Central memory CD8-positive, alpha-beta T cell (primary cell): ENCODE measurements around the gene SETDB1.

Experiments
- ATAC-seq: fragments of 150-1000 bp; cut with Tn5 transposase; replicated peaks from 2 replicates; pipeline ENCODE4 v1.10.0; 2022; ENCODE audit warnings: mild to moderate bottlenecking, moderate FRiP score, moderate number of reproducible peaks; ENCODE audit not compliant: poor library complexity, severe bottlenecking; ENCODE audit errors: extremely low read depth
- DNase-seq, 2 donors: peaks; one replicate each; pipeline ENCODE4 v3.0.0; 2021; ENCODE audit warnings: low spot score in 2 of 2
- H3K27ac Mint-ChIP-seq: one replicate; pipeline ENCODE4 v1.8.0; 2022; ENCODE audit warnings: low read depth, mild to moderate bottlenecking, moderate library complexity, mixed read lengths
- H3K27me3 Mint-ChIP-seq: one replicate; pipeline ENCODE4 v1.8.0; 2022; ENCODE audit warnings: mixed read lengths
- H3K36me3 Mint-ChIP-seq: one replicate; pipeline ENCODE4 v1.8.0; 2022; ENCODE audit warnings: mild to moderate bottlenecking, moderate library complexity, mixed read lengths; ENCODE audit not compliant: insufficient read depth
- H3K4me1 Mint-ChIP-seq: one replicate; pipeline ENCODE4 v1.8.0; 2022; ENCODE audit warnings: mixed read lengths
- H3K4me3 Mint-ChIP-seq: one replicate; pipeline ENCODE4 v1.8.0; 2022; ENCODE audit warnings: mild to moderate bottlenecking, moderate library complexity, mixed read lengths
- H3K9me3 Mint-ChIP-seq: one replicate; pipeline ENCODE4 v1.8.0; 2022; ENCODE audit warnings: mixed read lengths

Gene SETDB1

GRCh38 chr1:151001602-151002001, 75.4 kb downstream of the SETDB1 start:
- ATAC-seq, result no peak
- Mint-ChIP-seq H3K9me3 (no peaks in the 10 kb centered on the region), H3K27me3 (peaks cover 10% of the 10 kb centered on the region), H3K27ac (no peak overlapping the region), H3K36me3 (peaks cover 6% of the 10 kb centered on the region), H3K4me1 (peaks cover 23% of the 10 kb centered on the region), H3K4me3 (no peak overlapping the region)
- no peak for DNase-seq

DNA sequence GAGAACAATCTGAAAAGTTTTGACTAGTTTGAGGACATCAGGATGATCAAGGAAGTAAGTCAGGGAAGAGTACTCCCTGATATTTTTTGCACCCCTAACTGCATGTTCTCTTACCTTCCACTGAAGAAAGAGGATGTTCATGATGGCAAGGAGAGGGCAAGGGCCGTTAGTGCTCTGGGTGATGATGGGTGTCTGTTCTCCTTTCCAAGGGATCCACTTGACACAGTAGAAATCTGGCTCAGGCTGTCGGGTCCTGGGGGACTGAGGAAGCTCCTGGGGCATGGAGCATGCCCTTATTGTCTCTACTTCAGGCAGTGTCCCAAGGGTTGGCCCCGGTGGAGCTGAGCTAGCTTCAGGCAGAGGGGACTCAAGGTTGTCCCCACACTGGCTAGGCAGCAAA, 75.9 kb downstream of the SETDB1 start:
- Mint-ChIP-seq H3K4me3 (no peak overlapping the region), H3K36me3 (peaks cover 6% of the 10 kb centered on the region), H3K4me1 (peaks cover 27% of the 10 kb centered on the region), H3K9me3 (no peaks in the 10 kb centered on the region), H3K27me3 (peaks cover 10% of the 10 kb centered on the region), H3K27ac (no peak overlapping the region)
- DNase-seq (no peak), ATAC-seq (no peak)

GRCh38 chr1:151002611-151003010, 76.4 kb downstream of the SETDB1 start:
- no peak for ATAC-seq
- no peak overlapping the region for H3K4me3 Mint-ChIP-seq
- peaks cover 10% of the 10 kb centered on the region for H3K27me3 Mint-ChIP-seq
- no peak overlapping the region for H3K27ac Mint-ChIP-seq
- DNase-seq, result no peak
- peaks cover 5% of the 10 kb centered on the region for H3K36me3 Mint-ChIP-seq
- H3K4me1 Mint-ChIP-seq, result peaks cover 33% of the 10 kb centered on the region
- H3K9me3 Mint-ChIP-seq, result no peaks in the 10 kb centered on the region

GRCh38 chr1:151003180-151003579, 77.0 kb downstream of the SETDB1 start:
- Mint-ChIP-seq H3K9me3 (no peaks in the 10 kb centered on the region), H3K27ac (peak overlapping the region; percentile 13), H3K4me1 (peaks cover 37% of the 10 kb centered on the region), H3K4me3 (no peak overlapping the region), H3K36me3 (peaks cover 10% of the 10 kb centered on the region), H3K27me3 (peaks cover 10% of the 10 kb centered on the region)
- DNase-seq (no peak), ATAC-seq (no peak)

- Mint-ChIP-seq H3K27me3 (peaks cover 2% of the 10 kb centered on the region), H3K4me3 (peak overlapping the region; percentile 93), H3K27ac (peak overlapping the region; percentile 97), H3K36me3 (peaks cover 15% of the 10 kb centered on the region), H3K4me1 (peaks cover 54% of the 10 kb centered on the region), H3K9me3 (no peaks in the 10 kb centered on the region)
- DNase-seq (no peak), ATAC-seq (no peak)
Measured at GRCh38 chr1:151005729-151006319, 79.7 kb downstream of the SETDB1 start.

DNA sequence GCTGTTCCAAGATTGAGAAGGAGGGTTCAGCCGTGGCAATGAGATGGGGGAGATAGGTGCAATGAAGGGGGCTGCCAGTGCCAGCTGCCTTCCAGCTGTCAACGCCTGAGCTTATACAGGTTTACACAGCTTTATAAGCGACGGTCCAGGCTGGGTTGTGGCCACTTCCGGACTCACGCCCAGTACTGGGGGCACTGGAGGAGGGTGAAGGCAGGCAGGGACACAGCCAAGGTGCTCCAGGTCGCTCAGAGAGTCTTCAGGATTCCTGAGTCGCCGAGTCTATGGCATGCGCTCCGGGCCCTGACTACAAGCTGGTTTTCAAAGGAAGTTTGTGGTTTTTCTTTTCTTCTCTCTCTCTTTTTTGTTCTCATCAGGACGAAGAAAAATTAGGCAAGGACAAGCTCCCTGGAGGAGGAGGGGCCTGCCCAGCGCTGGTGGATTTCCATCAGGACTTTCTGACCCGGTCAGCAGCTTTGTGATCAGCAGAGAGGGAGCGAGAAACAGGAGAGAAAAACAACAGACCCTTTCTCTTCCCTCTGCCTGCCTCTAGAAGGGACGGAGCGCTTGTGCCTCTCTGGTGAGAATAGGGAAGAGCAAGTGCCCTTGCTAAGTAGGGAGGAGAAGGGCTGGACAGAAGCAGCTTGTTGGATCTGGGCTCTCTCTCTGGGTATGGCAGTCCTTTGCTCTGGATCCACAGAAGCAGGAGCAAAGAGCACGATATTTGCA, 80.3 kb downstream of the SETDB1 start, which contains the start of gene MINDY1:
MINDY1 (minus strand) TSS at position 576 of the 726 bp plus-strand sequence. CDS start 4,285 bp downstream, outside the sequence.
- ATAC-seq, result no peak
- no peak for DNase-seq
- Mint-ChIP-seq H3K9me3 (no peaks in the 10 kb centered on the region), H3K4me1 (peaks cover 59% of the 10 kb centered on the region), H3K27me3 (no peaks in the 10 kb centered on the region), H3K4me3 (peak within 1 kb of the TSS; percentile 93), H3K27ac (peak within 1 kb of the TSS; percentile 97), H3K36me3 (peaks cover 15% of the 10 kb centered on the region)

DNA sequence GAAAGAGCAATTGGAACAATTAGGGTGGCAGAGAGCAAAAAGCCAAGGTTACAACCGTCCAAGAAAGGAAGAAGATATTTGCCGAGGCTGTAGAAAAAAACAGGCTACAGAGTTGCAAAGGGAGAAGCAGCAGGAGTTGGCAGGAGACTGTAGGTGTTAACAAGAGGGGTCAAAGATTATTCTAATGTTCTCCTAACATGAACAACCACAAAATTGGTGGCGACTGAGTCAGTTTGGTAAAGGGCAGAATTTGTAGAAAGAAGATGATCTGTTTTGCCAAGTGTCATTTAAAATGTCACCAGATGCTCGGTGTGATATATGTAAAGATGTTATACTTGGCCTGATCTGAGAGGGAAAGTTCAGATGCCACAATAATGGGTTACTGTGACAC, 81.7 kb downstream of the SETDB1 start:
- Mint-ChIP-seq H3K4me1 (peaks cover 61% of the 10 kb centered on the region), H3K36me3 (peaks cover 15% of the 10 kb centered on the region), H3K27ac (peak overlapping the region; percentile 97), H3K4me3 (peak overlapping the region; percentile 93), H3K9me3 (no peaks in the 10 kb centered on the region), H3K27me3 (no peaks in the 10 kb centered on the region)
- ATAC-seq, result no peak
- no peak for DNase-seq

DNA sequence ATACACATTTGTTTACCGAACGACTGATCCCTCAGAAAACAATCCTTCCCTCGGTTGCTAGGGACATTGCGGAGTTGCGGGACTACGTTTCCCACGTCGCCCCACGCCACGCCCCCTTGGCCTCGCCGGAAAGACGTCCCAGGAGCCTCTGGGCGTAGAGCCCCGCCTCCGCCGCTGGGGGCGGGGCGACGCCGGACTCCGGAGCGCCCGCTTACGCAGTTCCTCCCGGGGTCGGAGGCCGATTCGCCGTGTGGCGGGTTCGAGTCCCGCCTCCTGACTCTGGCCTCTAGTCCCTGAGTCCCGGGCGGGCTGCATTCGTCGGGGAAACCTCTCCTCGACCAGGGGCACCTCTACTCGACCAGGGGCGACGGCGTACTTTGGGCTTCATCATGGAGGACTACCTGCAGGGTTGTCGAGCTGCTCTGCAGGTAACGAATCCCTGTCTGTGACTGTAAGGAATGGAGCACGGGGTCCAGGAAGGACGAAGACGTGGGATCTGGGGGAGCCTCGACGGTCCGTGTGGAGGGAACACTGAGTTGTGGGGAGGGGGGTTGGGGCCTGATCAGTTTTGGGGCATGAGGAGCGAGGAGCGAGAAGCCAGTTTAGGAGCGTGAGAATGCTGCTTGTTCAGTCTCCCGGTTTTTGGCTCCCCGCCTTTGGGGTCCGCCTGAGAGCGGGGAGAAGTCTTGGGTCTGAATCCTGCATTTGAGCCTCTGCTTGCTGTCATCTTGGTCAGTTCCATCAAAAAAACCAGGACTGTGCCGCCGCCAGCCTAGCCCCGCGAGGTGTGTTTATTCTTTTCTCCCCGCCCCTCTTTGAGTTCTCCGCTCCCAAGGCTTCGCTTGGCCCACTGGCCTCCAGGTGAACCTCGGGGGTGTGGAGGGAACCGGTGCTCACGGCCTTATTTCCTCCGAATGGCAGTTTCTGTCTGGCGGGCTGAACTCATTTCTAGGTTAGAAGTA, 82.4 kb downstream of the SETDB1 start, which contains the start of gene PRUNE1:
PRUNE1 (plus strand) TSS at position 206 of the 962 bp plus-strand sequence; CDS start at position 390, 184 bp downstream.
- Mint-ChIP-seq H3K4me3 (peak within 1 kb of the TSS; percentile 93), H3K9me3 (no peaks in the 10 kb centered on the region), H3K27ac (peak within 1 kb of the TSS; percentile 97), H3K36me3 (peaks cover 15% of the 10 kb centered on the region), H3K4me1 (peaks cover 64% of the 10 kb centered on the region), H3K27me3 (no peaks in the 10 kb centered on the region)
- DNase-seq (peak; percentile 87 to 94), ATAC-seq (peak; percentile 88)

DNA sequence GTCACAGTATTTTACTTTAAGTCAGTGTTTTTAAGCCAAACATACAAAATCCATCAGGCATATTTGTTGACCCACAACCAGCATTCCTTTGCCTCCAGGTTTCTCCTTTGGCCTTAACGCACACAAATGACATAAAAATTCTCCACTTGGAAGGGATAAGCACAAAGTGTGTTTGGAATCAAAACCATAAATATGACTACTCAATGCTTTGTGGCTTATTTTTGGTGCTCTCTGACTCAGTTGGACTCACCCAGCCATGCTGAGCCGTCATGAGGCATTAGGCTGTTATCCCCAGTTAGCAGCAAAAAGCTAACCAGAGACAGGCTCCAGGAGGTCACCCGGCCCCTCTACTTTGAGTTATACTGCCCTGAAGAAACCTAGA, 83.0 kb downstream of the SETDB1 start:
- DNase-seq, result no peak
- peaks cover 67% of the 10 kb centered on the region for H3K4me1 Mint-ChIP-seq
- H3K4me3 Mint-ChIP-seq, result peak overlapping the region; percentile 93
- no peak for ATAC-seq
- peaks cover 16% of the 10 kb centered on the region for H3K36me3 Mint-ChIP-seq
- no peaks in the 10 kb centered on the region for H3K27me3 Mint-ChIP-seq
- H3K9me3 Mint-ChIP-seq, result no peaks in the 10 kb centered on the region
- H3K27ac Mint-ChIP-seq, result peak overlapping the region; percentile 97

GRCh38 chr1:151009674-151010345, 83.6 kb downstream of the SETDB1 start:
- H3K27ac Mint-ChIP-seq, result no peak overlapping the region
- H3K4me1 Mint-ChIP-seq, result peaks cover 67% of the 10 kb centered on the region
- DNase-seq (no peak), ATAC-seq (no peak)
- H3K36me3 Mint-ChIP-seq, result peaks cover 16% of the 10 kb centered on the region
- H3K9me3 Mint-ChIP-seq, result no peaks in the 10 kb centered on the region
- no peaks in the 10 kb centered on the region for H3K27me3 Mint-ChIP-seq
- H3K4me3 Mint-ChIP-seq, result peak overlapping the region; percentile 93

DNA sequence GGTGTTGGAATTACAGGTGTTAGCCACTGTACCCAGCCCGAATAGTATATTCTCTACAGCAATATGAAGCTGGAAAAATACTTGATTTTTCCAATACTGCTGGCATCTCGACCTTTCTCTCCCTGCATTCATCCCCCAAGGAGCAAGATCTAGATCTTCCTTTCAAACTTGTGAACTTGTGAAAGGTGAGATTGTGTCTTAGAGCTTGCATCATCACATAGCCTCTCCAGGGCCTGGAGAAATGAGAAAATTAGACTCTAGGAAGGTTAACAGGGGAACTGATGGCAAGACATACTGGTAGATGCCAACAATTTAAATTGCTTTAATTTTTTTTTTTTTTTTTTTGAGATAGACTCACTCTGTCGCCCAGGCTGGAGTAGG, 84.2 kb downstream of the SETDB1 start:
- no peak overlapping the region for H3K4me3 Mint-ChIP-seq
- ATAC-seq (no peak), DNase-seq (no peak)
- no peaks in the 10 kb centered on the region for H3K27me3 Mint-ChIP-seq
- H3K36me3 Mint-ChIP-seq, result peaks cover 16% of the 10 kb centered on the region
- no peaks in the 10 kb centered on the region for H3K9me3 Mint-ChIP-seq
- no peak overlapping the region for H3K27ac Mint-ChIP-seq
- H3K4me1 Mint-ChIP-seq, result peaks cover 65% of the 10 kb centered on the region
